Measurements from ENCODE around the gene SFXN5. TPM values are rescaled to one million over a fixed set of nuclear protein-coding genes. Genes with fewer than 3 reads are reported as not detected.

SFXN5 gene
- polyA plus RNA-seq, 1 donor from 2014 or later = 5.8 TPM

DNA sequence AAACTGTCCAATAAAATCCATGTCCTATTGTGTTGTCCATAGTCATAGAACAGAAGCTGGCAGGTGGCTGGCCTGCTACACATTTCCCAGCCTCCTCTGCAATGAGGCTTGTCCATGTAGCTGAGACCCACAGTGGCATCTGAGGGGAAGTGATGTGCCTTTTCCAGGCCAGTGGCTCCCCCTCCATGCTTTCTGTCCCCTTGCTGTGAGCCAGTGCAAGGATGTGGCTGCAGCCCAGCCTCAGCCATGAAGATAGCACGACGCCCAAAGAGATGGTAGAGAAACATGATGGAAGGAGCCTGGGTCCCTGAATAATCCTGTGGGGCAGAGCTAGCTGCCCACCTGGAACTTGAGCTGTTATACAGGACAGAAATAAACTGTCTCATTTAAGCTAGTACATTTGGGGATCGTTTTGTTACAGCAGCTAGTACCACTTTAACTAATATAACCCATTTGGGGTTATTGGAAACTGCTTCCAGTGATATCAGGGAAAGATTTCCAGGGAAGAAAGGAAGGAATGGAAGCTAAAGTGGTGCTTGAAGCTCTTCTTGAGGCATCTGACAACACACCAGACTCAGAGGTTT is 40.3 kb downstream of the SFXN5 start:
- H3K79me2 ChIP-seq (replicated peaks; ENCODE audit: insufficient read depth, low read length) = no peaks in the 10 kb centered on the region
- no peak overlapping the region for H2AFZ ChIP-seq (ENCODE audit: low read depth, low read length)
- no peaks in the 10 kb centered on the region for H3F3A ChIP-seq (ENCODE audit: insufficient read depth, low read length, poor library complexity, severe bottlenecking)
- H3K36me3 ChIP-seq (ENCODE audit: insufficient read depth, low read length) = no peaks in the 10 kb centered on the region
- H3K9ac ChIP-seq (ENCODE audit: low read length) = no peak overlapping the region
- no peak overlapping the region for H3K27ac ChIP-seq (ENCODE audit: low read length)
- H3K9me3 ChIP-seq (ENCODE audit: low read length) = no peaks in the 10 kb centered on the region
- no peak overlapping the region for H3K4me3 ChIP-seq (ENCODE audit: low read length)
- H4K20me1 ChIP-seq (ENCODE audit: insufficient read depth) = no peaks in the 10 kb centered on the region
- H3K9me2 ChIP-seq (ENCODE audit: insufficient read depth, low read length) = no peaks in the 10 kb centered on the region
- no peaks in the 10 kb centered on the region for H3K27me3 ChIP-seq (ENCODE audit: insufficient read depth, low read depth, low read length)
- no peak overlapping the region for H3K4me2 ChIP-seq (ENCODE audit: low read length)
- no peak for TF ChIP-seq RAD21 (conservative IDR thresholded peaks at IDR 0.05)
- no peak for TF ChIP-seq POLR2AphosphoS5 (IDR thresholded peaks at IDR 0.05)
- no peak for TF ChIP-seq MXI1 (conservative IDR thresholded peaks at IDR 0.05; ENCODE audit: poor library complexity, severe bottlenecking)
- no peak for TF ChIP-seq TAF1 (IDR thresholded peaks at IDR 0.05; ENCODE audit: low read depth)
- TF ChIP-seq EP300 (conservative IDR thresholded peaks at IDR 0.05; ENCODE audit: poor library complexity, severe bottlenecking) = no peak
- TF ChIP-seq EZH2 (IDR thresholded peaks at IDR 0.05; ENCODE audit: borderline replicate concordance, insufficient read depth, low read length, poor library complexity, severe bottlenecking) = no peak
- TF ChIP-seq, protein P1, sequence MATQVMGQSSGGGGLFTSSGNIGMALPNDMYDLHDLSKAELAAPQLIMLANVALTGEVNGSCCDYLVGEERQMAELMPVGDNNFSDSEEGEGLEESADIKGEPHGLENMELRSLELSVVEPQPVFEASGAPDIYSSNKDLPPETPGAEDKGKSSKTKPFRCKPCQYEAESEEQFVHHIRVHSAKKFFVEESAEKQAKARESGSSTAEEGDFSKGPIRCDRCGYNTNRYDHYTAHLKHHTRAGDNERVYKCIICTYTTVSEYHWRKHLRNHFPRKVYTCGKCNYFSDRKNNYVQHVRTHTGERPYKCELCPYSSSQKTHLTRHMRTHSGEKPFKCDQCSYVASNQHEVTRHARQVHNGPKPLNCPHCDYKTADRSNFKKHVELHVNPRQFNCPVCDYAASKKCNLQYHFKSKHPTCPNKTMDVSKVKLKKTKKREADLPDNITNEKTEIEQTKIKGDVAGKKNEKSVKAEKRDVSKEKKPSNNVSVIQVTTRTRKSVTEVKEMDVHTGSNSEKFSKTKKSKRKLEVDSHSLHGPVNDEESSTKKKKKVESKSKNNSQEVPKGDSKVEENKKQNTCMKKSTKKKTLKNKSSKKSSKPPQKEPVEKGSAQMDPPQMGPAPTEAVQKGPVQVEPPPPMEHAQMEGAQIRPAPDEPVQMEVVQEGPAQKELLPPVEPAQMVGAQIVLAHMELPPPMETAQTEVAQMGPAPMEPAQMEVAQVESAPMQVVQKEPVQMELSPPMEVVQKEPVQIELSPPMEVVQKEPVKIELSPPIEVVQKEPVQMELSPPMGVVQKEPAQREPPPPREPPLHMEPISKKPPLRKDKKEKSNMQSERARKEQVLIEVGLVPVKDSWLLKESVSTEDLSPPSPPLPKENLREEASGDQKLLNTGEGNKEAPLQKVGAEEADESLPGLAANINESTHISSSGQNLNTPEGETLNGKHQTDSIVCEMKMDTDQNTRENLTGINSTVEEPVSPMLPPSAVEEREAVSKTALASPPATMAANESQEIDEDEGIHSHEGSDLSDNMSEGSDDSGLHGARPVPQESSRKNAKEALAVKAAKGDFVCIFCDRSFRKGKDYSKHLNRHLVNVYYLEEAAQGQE (IDR thresholded peaks at IDR 0.05; ENCODE audit: borderline replicate concordance) = no peak
- TF ChIP-seq, protein P2, sequence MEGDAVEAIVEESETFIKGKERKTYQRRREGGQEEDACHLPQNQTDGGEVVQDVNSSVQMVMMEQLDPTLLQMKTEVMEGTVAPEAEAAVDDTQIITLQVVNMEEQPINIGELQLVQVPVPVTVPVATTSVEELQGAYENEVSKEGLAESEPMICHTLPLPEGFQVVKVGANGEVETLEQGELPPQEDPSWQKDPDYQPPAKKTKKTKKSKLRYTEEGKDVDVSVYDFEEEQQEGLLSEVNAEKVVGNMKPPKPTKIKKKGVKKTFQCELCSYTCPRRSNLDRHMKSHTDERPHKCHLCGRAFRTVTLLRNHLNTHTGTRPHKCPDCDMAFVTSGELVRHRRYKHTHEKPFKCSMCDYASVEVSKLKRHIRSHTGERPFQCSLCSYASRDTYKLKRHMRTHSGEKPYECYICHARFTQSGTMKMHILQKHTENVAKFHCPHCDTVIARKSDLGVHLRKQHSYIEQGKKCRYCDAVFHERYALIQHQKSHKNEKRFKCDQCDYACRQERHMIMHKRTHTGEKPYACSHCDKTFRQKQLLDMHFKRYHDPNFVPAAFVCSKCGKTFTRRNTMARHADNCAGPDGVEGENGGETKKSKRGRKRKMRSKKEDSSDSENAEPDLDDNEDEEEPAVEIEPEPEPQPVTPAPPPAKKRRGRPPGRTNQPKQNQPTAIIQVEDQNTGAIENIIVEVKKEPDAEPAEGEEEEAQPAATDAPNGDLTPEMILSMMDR (IDR thresholded peaks at IDR 0.05; ENCODE audit: poor library complexity, severe bottlenecking) = no peak

DNA sequence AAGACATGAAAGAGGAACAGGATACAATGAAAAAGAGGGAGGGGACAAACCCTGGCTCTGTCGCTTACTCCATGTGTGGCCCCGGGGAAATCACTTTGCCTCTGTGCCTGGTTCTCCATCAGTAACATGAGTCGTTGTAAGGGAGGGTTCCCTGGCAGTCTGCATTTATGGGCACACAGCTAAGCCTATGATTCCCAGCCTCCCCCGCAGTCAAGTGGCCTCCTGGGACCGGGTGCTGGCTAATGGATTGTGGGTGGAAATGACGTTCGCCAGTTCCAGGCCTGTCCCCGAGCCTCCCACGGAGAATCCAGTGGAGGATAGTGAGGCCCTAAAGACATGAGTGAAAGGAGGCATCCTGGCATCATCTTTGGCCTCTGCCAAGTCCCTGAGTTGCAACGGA is 42.7 kb downstream of the SFXN5 start:
- Histone ChIP-seq H3K36me3 (ENCODE audit: insufficient read depth, low read length) (no peaks in the 10 kb centered on the region), H3F3A (ENCODE audit: insufficient read depth, low read length, poor library complexity, severe bottlenecking) (no peaks in the 10 kb centered on the region), H3K79me2 (replicated peaks; ENCODE audit: insufficient read depth, low read length) (no peaks in the 10 kb centered on the region), H3K4me2 (ENCODE audit: low read length) (no peak overlapping the region), H4K20me1 (ENCODE audit: insufficient read depth) (no peaks in the 10 kb centered on the region), H3K9ac (ENCODE audit: low read length) (no peak overlapping the region), H3K4me3 (ENCODE audit: low read length) (no peak overlapping the region), H3K27ac (ENCODE audit: low read length) (no peak overlapping the region), H3K27me3 (ENCODE audit: insufficient read depth, low read depth, low read length) (no peaks in the 10 kb centered on the region), H3K9me2 (ENCODE audit: insufficient read depth, low read length) (no peaks in the 10 kb centered on the region), H2AFZ (ENCODE audit: low read depth, low read length) (no peak overlapping the region), H3K9me3 (ENCODE audit: low read length) (no peaks in the 10 kb centered on the region)
- TF ChIP-seq EZH2 (IDR thresholded peaks at IDR 0.05; ENCODE audit: borderline replicate concordance, insufficient read depth, low read length, poor library complexity, severe bottlenecking) (no peak), EP300 (conservative IDR thresholded peaks at IDR 0.05; ENCODE audit: poor library complexity, severe bottlenecking) (no peak), MXI1 (conservative IDR thresholded peaks at IDR 0.05; ENCODE audit: poor library complexity, severe bottlenecking) (no peak), POLR2AphosphoS5 (IDR thresholded peaks at IDR 0.05) (no peak), RAD21 (conservative IDR thresholded peaks at IDR 0.05) (no peak), TAF1 (IDR thresholded peaks at IDR 0.05; ENCODE audit: low read depth) (no peak)
- TF ChIP-seq, protein P2 (IDR thresholded peaks at IDR 0.05; ENCODE audit: poor library complexity, severe bottlenecking) = no peak
- TF ChIP-seq, protein P1 (IDR thresholded peaks at IDR 0.05; ENCODE audit: borderline replicate concordance) = no peak

Measured in neural cell (in vitro differentiated cells).